NB4 (cell line): ENCODE results near the gene MDM2.

Experiments
- MYC ChIP-seq: IDR thresholded peaks from 2 replicates; pipeline ENCODE4 v1.6.1; 2011; ENCODE audit warnings: low read depth, low read length
- TF ChIP-seq, protein P1 (sequence below): IDR thresholded peaks from one replicate; pipeline ENCODE4 v1.5.1; 2012; ENCODE audit warnings: low read depth, low read length

- TF ChIP-seq, protein P1, sequence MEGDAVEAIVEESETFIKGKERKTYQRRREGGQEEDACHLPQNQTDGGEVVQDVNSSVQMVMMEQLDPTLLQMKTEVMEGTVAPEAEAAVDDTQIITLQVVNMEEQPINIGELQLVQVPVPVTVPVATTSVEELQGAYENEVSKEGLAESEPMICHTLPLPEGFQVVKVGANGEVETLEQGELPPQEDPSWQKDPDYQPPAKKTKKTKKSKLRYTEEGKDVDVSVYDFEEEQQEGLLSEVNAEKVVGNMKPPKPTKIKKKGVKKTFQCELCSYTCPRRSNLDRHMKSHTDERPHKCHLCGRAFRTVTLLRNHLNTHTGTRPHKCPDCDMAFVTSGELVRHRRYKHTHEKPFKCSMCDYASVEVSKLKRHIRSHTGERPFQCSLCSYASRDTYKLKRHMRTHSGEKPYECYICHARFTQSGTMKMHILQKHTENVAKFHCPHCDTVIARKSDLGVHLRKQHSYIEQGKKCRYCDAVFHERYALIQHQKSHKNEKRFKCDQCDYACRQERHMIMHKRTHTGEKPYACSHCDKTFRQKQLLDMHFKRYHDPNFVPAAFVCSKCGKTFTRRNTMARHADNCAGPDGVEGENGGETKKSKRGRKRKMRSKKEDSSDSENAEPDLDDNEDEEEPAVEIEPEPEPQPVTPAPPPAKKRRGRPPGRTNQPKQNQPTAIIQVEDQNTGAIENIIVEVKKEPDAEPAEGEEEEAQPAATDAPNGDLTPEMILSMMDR = peak; percentile 54
- TF ChIP-seq MYC = no peak
These were observed 63.9 kb downstream of the MDM2 start for GRCh38 chr12:68871921-68872320.
